Thoracic aorta (tissue), 2 donors: ENCODE measurements around the gene KCTD19. TPM values are rescaled to one million over a fixed set of nuclear protein-coding genes. Genes with fewer than 3 reads are reported as not detected.

ENCODE experiments used
- ATAC-seq: fragments of 150-250 bp; one replicate; pipeline ENCODE4 v1.8.0; 2017; ENCODE audit warnings: low read depth; ENCODE audit not compliant: insufficient number of reproducible peaks, low FRiP score
- DNase-seq: peaks from one replicate; pipeline ENCODE4 v3.0.0-alpha.2; 2020; ENCODE audit warnings: low spot score
- H3K27ac ChIP-seq, 2 donors: fragments of 200-600 bp; sonication (generic); 1 replicate in 1 of 2; 2 replicates in 1 of 2; pipeline ENCODE4 v1.5.1; 2016; ENCODE audit warnings: mild to moderate bottlenecking in 2 of 2, moderate library complexity in 2 of 2
- H3K27me3 ChIP-seq: fragments of 200-600 bp; sonication (generic); replicated peaks from 2 replicates; pipeline ENCODE4 v1.6.0; 2016; ENCODE audit warnings: mild to moderate bottlenecking; ENCODE audit not compliant: insufficient read depth
- H3K36me3 ChIP-seq: fragments of 200-600 bp; sonication (generic); one replicate; pipeline ENCODE4 v1.5.1; 2016
- H3K4me1 ChIP-seq, 2 donors: fragments of 200-600 bp; sonication (generic); 1 replicate in 1 of 2; 2 replicates in 1 of 2; pipeline versions ENCODE4 v1.5.1 to v1.6.0; 2016; ENCODE audit warnings: low read depth in 2 of 2, mild to moderate bottlenecking in 1 of 2; ENCODE audit not compliant: control insufficient read depth in 1 of 2
- H3K4me3 ChIP-seq: fragments of 200-600 bp; sonication (generic); 2 replicates; pipeline ENCODE4 v1.5.1; 2016; ENCODE audit warnings: mild to moderate bottlenecking
- H3K9me3 ChIP-seq: fragments of 200-600 bp; sonication (generic); 2 replicates; pipeline ENCODE4 v1.5.1; 2016
- total RNA-seq, 2 donors: library from RNA; depleted of rRNA; stranded (reverse); fragments of >200 nt; gene quantifications; one replicate each; pipeline versions ENCODE4 v1.1.0 to v1.2.3, GENCODE V29; 2016
- TF ChIP-seq, protein P1 (sequence below): fragments of 200-600 bp; sonication (generic); IDR thresholded peaks from one replicate; pipeline ENCODE4 v1.5.1; 2019; ENCODE audit warnings: antibody characterized with exemption

The KCTD19 gene
- total RNA-seq, 2 donors from 2014 or later: not detected

DNA sequence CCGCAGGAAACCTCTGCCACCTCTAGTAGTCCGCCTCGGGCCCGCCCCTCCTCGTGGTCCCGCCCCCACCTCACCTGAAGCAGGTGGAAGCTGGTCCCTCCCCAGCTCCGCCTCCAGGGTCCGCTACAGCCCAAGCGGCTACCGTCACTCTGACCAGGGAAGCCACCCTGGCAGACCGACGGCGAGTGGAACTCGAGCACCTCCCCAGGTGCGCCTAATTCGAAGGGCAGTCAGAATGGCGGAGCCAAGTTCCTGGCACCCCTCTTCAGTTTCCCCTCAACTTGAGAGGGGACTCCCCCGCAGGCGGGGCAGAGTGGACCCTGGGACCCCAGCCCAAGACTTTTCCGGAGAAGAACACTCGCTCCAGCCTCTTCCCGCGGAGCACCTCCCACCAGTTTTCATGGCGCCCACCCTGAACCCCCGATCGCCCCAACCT lies 79.8 kb downstream of the KCTD19 start:
- peaks cover 33 to 46% of the 10 kb centered on the region in 2 donors for H3K4me1 ChIP-seq

DNA sequence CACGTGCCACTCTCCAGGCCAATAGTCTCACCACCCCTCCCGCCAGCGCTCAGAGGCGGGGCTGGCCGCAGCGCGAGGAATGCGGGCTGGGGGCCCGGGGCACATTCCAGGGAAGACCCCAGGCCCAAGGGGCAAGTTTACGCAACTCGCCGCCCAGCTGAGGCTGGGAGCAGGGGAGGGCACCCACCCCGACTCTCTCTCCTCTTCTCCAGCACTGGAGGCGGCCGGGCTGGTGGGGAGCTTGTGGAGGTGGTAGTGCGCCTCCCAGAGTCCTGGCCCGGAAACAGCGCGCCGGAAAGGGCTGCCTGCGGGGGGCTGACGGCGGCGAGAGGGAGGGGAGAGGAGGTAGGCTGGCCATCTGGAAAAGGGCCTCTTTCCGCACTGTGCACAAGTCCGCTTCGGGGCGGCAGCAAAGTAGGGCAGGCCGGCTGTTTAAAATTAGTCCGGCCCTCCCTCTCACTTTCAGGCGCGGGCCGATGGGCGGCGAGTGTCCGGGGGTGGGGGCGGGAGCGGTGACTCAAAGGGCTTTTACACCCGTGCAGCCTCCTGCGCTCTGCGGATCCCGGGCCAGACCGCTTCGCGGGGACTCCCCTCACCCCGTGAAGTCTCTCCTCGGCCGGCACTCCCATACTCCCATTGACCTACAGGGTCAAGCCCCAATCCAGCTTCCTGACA lies 80.3 kb downstream of the KCTD19 start:
- peaks cover 37 to 52% of the 10 kb centered on the region in 2 donors for H3K4me1 ChIP-seq
- TF ChIP-seq, protein P1, sequence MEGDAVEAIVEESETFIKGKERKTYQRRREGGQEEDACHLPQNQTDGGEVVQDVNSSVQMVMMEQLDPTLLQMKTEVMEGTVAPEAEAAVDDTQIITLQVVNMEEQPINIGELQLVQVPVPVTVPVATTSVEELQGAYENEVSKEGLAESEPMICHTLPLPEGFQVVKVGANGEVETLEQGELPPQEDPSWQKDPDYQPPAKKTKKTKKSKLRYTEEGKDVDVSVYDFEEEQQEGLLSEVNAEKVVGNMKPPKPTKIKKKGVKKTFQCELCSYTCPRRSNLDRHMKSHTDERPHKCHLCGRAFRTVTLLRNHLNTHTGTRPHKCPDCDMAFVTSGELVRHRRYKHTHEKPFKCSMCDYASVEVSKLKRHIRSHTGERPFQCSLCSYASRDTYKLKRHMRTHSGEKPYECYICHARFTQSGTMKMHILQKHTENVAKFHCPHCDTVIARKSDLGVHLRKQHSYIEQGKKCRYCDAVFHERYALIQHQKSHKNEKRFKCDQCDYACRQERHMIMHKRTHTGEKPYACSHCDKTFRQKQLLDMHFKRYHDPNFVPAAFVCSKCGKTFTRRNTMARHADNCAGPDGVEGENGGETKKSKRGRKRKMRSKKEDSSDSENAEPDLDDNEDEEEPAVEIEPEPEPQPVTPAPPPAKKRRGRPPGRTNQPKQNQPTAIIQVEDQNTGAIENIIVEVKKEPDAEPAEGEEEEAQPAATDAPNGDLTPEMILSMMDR: peak; percentile 19
- ATAC-seq: no peak
- peak overlapping the region; percentile 74 to 84 for H3K27ac ChIP-seq
- no peaks in the 10 kb centered on the region for H3K36me3 ChIP-seq
- no peaks in the 10 kb centered on the region for H3K27me3 ChIP-seq
- DNase-seq: no peak
- no peaks in the 10 kb centered on the region for H3K9me3 ChIP-seq
- H3K4me3 ChIP-seq: peak overlapping the region; percentile 82

More for the DNA sequence above, 79.8 kb downstream of the KCTD19 start:
- Histone ChIP-seq H3K27ac (peak overlapping the region; percentile 74 to 84), H3K4me3 (peak overlapping the region; percentile 82), H3K9me3 (no peaks in the 10 kb centered on the region), H3K36me3 (no peaks in the 10 kb centered on the region), H3K27me3 (no peaks in the 10 kb centered on the region)
- no peak for ATAC-seq
- TF ChIP-seq, protein P1: no peak
- no peak for DNase-seq

- H3K4me3 ChIP-seq: peak overlapping the region; percentile 82
- H3K4me1 ChIP-seq: peaks cover 41 to 56% of the 10 kb centered on the region in 2 donors
- DNase-seq: no peak
- peak overlapping the region; percentile 74 to 84 for H3K27ac ChIP-seq
- H3K27me3 ChIP-seq: no peaks in the 10 kb centered on the region
- H3K36me3 ChIP-seq: no peaks in the 10 kb centered on the region
- H3K9me3 ChIP-seq: no peaks in the 10 kb centered on the region
- no peak for ATAC-seq
- TF ChIP-seq, protein P1: no peak
Observed at GRCh38 chr16:67245674-67246080, 80.9 kb downstream of the KCTD19 start.

DNA sequence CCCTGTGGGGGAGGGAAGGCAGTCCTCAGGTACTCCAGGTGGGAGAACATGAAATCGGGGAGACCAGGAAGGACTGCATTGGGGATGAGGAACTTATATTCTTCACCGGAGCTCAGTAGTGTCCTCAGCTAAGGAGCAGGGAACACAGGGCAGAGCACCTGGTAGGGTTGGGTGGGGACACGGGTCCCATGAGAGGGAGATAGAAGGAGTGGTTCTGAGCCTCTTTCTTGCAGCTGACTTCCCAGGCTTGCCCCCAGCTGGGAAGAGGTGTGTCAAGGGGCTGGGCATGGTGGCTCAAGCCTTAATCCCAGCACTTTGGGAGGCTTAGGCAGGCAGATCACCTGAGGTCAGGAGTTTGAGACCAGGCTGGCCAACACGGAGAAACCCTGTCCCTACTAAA lies 81.4 kb downstream of the KCTD19 start:
- no peaks in the 10 kb centered on the region for H3K9me3 ChIP-seq
- ATAC-seq (no peak), DNase-seq (no peak)
- H3K36me3 ChIP-seq: no peaks in the 10 kb centered on the region
- H3K4me3 ChIP-seq: peak overlapping the region; percentile 82
- TF ChIP-seq, protein P1: no peak
- peaks cover 44 to 61% of the 10 kb centered on the region in 2 donors for H3K4me1 ChIP-seq
- H3K27me3 ChIP-seq: no peaks in the 10 kb centered on the region
- peak overlapping the region; percentile 74 to 84 for H3K27ac ChIP-seq

DNA sequence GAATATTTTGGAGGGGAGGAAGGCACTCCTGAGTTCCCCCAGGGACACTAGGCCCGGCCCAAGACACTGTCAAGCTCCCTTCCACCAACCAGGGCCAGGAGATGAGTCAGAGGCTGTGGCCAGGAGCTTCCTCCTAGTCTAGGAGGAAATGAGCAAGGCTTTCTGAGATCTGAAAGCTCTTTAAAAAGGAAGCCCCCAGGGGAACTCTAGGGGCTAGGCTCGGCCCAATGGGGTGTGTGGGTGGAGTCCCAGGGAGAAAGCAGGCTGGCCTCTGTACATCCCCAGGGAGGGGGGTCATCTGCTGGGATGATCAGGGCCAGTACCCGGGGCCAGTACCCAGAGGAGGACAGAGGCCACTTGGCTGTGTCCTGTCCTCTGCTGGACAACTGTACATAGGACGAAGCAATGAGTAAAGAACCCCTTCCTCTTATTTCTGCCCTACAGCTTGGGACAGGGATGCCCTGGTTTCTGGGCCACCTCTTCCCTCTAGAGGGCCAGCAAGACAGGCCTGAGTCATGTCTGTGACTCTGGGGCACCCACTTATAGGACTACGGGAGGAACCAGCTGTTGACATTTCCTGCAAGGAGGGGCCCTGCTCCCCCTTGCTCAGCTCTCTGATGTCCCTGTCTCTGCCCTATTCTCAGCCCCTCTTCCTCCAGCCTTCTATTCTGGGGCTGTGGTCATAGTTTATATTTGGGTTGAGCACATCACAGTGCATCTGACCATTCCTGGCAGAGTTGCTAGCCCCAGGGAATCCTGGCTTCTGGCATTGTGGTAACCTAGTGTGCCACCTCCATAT lies 82.0 kb downstream of the KCTD19 start:
- DNase-seq (peak; percentile 36), ATAC-seq (no peak)
- Histone ChIP-seq H3K4me1 (peaks cover 44 to 65% of the 10 kb centered on the region in 2 donors), H3K9me3 (no peaks in the 10 kb centered on the region), H3K36me3 (no peaks in the 10 kb centered on the region), H3K27ac (peak overlapping the region; percentile 74 to 84), H3K27me3 (no peaks in the 10 kb centered on the region), H3K4me3 (peak overlapping the region; percentile 7)
- TF ChIP-seq, protein P1: no peak
